Measurements from ENCODE around the gene MEPE.
"Not testable (repeated sequence)": the region's sequence is repeated elsewhere in the genome, so short reads cannot be mapped to it uniquely, and the experiment has no call there.

Gene MEPE

DNA sequence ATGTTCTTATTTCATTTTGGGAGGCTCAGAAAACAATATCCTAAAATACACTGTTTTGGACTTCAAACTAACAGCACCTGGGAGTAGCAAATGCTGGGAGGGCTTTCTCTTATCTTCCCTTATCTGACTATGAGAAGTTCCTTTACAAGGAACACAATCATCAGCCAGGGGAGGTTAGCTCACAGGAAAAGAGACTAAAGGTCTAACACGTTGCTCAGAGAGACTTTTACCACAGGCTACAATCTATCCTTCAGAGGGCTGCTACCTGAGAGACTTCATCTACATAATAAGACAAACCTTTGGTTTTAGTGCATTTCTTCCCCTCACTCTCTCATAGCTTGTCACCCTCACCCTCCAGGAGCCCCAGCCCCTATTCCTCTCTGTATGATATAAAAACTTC lies 35.8 kb downstream of the MEPE start:
- no peak overlapping the region for H3K4me3 ChIP-seq (ENCODE audit: insufficient read depth, low read depth, low read length, poor library complexity, severe bottlenecking)
- H3K27ac ChIP-seq (ENCODE audit: insufficient read depth, low read length, poor library complexity, severe bottlenecking): no peak overlapping the region
- H3K9me3 ChIP-seq (ENCODE audit: control insufficient read depth, low read length): no peaks in the 10 kb centered on the region
- DNase-seq: no peak
- H3K4me1 ChIP-seq (ENCODE audit: control insufficient read depth, insufficient read depth, low read length, poor library complexity, severe bottlenecking): no peaks in the 10 kb centered on the region
- H3K27me3 ChIP-seq (replicated peaks; ENCODE audit: control insufficient read depth, insufficient read depth, low read length, poor library complexity, severe bottlenecking): no peaks in the 10 kb centered on the region
- no peaks in the 10 kb centered on the region for H3K36me3 ChIP-seq (ENCODE audit: control insufficient read depth, insufficient read depth, low read length)

DNA sequence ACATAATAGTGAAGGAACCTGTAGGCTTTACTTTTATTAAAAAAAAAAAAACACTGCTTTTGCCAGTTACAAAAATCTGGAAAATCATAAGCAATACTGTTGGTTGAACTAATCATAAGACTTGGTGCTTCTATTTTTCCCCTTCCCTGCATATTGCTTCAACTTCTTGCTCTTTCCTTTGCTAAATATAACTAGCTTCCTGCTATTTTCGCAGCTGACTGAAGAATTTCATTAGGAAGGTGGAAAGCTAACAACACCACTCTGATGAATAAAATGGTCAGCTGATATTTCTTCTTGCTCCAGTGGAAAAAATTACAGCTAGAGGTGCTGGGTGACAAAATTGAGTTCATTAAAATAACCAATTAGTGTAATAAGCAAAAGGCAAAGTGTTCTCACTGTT lies 39.3 kb downstream of the MEPE start:
- Histone ChIP-seq H3K9me3 (ENCODE audit: control insufficient read depth, low read length) (no peaks in the 10 kb centered on the region), H3K4me3 (ENCODE audit: insufficient read depth, low read depth, low read length, poor library complexity, severe bottlenecking) (no peak overlapping the region), H3K27me3 (replicated peaks; ENCODE audit: control insufficient read depth, insufficient read depth, low read length, poor library complexity, severe bottlenecking) (no peaks in the 10 kb centered on the region), H3K4me1 (ENCODE audit: control insufficient read depth, insufficient read depth, low read length, poor library complexity, severe bottlenecking) (no peaks in the 10 kb centered on the region), H3K36me3 (ENCODE audit: control insufficient read depth, insufficient read depth, low read length) (no peaks in the 10 kb centered on the region), H3K27ac (ENCODE audit: insufficient read depth, low read length, poor library complexity, severe bottlenecking) (no peak overlapping the region)
- no peak for DNase-seq

DNA sequence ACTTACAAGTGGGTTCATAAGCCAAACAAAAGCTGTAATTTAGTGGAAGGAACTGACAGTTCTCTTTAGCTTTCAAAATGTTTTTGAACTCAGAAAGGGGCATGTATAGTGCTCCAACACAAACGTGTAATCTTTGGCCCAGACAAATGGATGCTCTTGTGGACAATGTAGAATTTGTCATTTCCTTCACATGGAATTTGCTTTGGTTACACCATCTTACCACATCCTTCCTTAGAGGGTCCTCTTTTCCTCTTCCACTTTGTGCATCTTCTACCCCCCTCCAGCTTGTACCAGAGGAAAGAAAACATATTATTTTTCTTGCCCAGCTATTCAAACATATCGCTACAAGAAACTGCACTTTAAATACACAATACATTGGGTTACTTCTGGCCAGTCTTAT lies 42.4 kb downstream of the MEPE start:
- H3K27ac ChIP-seq (ENCODE audit: insufficient read depth, low read length, poor library complexity, severe bottlenecking): no peak overlapping the region

DNA sequence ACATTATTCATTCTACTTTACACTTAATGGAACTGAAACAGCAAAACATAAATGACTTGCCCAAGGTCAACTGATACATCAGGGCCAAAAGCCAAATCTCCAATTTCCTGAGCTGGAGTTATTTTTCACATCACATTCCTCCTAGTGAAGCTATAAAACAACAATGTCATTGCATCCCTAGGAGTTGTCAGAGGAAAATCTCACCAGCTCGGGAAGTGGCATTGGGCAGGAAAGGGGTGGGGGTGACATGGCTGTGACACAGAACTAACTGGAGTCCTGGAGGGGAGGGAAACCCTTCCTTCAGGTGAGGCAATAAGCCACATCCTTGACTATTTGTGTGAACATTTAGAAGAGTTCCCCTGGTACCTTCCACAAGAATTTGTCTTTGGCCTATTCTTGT lies 47.3 kb downstream of the MEPE start:
- DNase-seq: no peak
- Histone ChIP-seq H3K27ac (ENCODE audit: insufficient read depth, low read length, poor library complexity, severe bottlenecking) (no peak overlapping the region), H3K36me3 (ENCODE audit: control insufficient read depth, insufficient read depth, low read length) (no peaks in the 10 kb centered on the region), H3K4me3 (ENCODE audit: insufficient read depth, low read depth, low read length, poor library complexity, severe bottlenecking) (no peak overlapping the region), H3K4me1 (ENCODE audit: control insufficient read depth, insufficient read depth, low read length, poor library complexity, severe bottlenecking) (no peaks in the 10 kb centered on the region), H3K27me3 (replicated peaks; ENCODE audit: control insufficient read depth, insufficient read depth, low read length, poor library complexity, severe bottlenecking) (peaks cover 3% of the 10 kb centered on the region), H3K9me3 (ENCODE audit: control insufficient read depth, low read length) (peaks cover 3% of the 10 kb centered on the region)

More for the DNA sequence above, 42.4 kb downstream of the MEPE start:
- peaks cover 3% of the 10 kb centered on the region for H3K9me3 ChIP-seq (ENCODE audit: control insufficient read depth, low read length)
- H3K4me3 ChIP-seq (ENCODE audit: insufficient read depth, low read depth, low read length, poor library complexity, severe bottlenecking): no peak overlapping the region
- no peaks in the 10 kb centered on the region for H3K36me3 ChIP-seq (ENCODE audit: control insufficient read depth, insufficient read depth, low read length)
- no peaks in the 10 kb centered on the region for H3K4me1 ChIP-seq (ENCODE audit: control insufficient read depth, insufficient read depth, low read length, poor library complexity, severe bottlenecking)
- no peak for DNase-seq
- H3K27me3 ChIP-seq (replicated peaks; ENCODE audit: control insufficient read depth, insufficient read depth, low read length, poor library complexity, severe bottlenecking): no peaks in the 10 kb centered on the region

DNA sequence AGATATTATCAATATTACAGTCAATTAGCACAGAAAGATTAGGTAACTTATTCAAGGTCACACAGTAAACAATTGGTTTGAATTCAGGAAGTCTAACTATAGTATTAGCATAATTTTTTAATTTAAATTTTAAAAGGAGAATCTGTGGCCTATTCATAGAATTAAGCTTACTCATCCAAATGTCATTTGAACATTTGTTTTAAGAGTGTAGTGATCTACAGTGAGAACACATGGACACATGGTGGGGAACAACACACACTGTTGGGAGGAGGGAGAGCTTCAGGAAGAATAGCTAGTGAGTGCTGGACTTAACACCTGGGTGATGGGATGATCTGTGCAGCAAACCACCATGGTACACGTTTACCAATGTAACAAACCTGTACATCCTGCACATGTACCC lies 48.3 kb downstream of the MEPE start:
- Histone ChIP-seq H3K36me3 (ENCODE audit: control insufficient read depth, insufficient read depth, low read length) (no peaks in the 10 kb centered on the region), H3K27ac (ENCODE audit: insufficient read depth, low read length, poor library complexity, severe bottlenecking) (no peak overlapping the region), H3K4me3 (ENCODE audit: insufficient read depth, low read depth, low read length, poor library complexity, severe bottlenecking) (no peak overlapping the region), H3K9me3 (ENCODE audit: control insufficient read depth, low read length) (peaks cover 3% of the 10 kb centered on the region), H3K4me1 (ENCODE audit: control insufficient read depth, insufficient read depth, low read length, poor library complexity, severe bottlenecking) (no peaks in the 10 kb centered on the region), H3K27me3 (replicated peaks; ENCODE audit: control insufficient read depth, insufficient read depth, low read length, poor library complexity, severe bottlenecking) (peaks cover 3% of the 10 kb centered on the region)
- no peak for DNase-seq

DNA sequence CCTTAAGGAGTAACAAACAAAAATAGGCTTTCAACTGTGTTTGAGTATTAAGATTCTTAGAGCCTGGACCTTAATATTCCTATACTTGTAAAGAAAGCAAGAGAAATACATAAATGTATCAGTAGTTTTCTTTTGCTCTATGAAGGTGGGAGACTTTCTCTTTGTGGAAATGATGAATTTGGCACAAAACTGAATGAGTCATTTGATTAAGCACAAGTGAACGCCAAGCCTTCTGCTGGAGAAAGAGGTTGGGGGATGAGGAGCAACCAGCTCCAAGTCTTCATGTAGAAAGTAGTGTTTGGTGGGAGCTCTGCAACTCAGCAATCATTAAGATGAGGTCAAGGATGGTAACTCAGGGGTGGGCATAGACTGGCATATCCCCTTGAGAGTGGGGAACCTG lies 49.6 kb downstream of the MEPE start:
- peaks cover under 1% of the 10 kb centered on the region for H3K9me3 ChIP-seq (ENCODE audit: control insufficient read depth, low read length)
- no peaks in the 10 kb centered on the region for H3K36me3 ChIP-seq (ENCODE audit: control insufficient read depth, insufficient read depth, low read length)
- DNase-seq: no peak
- no peaks in the 10 kb centered on the region for H3K4me1 ChIP-seq (ENCODE audit: control insufficient read depth, insufficient read depth, low read length, poor library complexity, severe bottlenecking)
- H3K27me3 ChIP-seq (replicated peaks; ENCODE audit: control insufficient read depth, insufficient read depth, low read length, poor library complexity, severe bottlenecking): peaks cover 3% of the 10 kb centered on the region
- no peak overlapping the region for H3K4me3 ChIP-seq (ENCODE audit: insufficient read depth, low read depth, low read length, poor library complexity, severe bottlenecking)
- H3K27ac ChIP-seq (ENCODE audit: insufficient read depth, low read length, poor library complexity, severe bottlenecking): no peak overlapping the region

DNA sequence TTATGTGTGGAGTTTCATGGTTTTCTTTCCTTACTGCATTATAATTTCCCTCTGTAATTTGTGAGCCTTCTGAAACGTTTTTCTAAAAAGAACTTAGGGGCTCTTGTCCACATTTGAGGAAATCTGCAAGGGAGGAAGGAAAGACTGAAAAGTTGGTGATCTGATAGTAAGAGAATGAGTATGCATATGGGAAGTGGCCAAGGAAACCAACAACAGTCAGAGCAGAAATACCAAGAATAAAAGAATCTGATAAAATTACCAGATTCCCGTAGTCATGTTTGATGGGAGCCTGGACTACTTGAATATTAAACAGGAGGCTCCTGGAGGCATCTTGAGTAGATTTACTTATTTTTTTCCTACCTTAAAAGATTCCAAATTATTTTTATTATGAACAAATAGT lies 50.1 kb downstream of the MEPE start:
- H3K4me3 ChIP-seq (ENCODE audit: insufficient read depth, low read depth, low read length, poor library complexity, severe bottlenecking): no peak overlapping the region
- H3K4me1 ChIP-seq (ENCODE audit: control insufficient read depth, insufficient read depth, low read length, poor library complexity, severe bottlenecking): no peaks in the 10 kb centered on the region
- no peak overlapping the region for H3K27ac ChIP-seq (ENCODE audit: insufficient read depth, low read length, poor library complexity, severe bottlenecking)
- no peak for DNase-seq
- no peaks in the 10 kb centered on the region for H3K9me3 ChIP-seq (ENCODE audit: control insufficient read depth, low read length)
- peaks cover 3% of the 10 kb centered on the region for H3K27me3 ChIP-seq (replicated peaks; ENCODE audit: control insufficient read depth, insufficient read depth, low read length, poor library complexity, severe bottlenecking)
- no peaks in the 10 kb centered on the region for H3K36me3 ChIP-seq (ENCODE audit: control insufficient read depth, insufficient read depth, low read length)

DNA sequence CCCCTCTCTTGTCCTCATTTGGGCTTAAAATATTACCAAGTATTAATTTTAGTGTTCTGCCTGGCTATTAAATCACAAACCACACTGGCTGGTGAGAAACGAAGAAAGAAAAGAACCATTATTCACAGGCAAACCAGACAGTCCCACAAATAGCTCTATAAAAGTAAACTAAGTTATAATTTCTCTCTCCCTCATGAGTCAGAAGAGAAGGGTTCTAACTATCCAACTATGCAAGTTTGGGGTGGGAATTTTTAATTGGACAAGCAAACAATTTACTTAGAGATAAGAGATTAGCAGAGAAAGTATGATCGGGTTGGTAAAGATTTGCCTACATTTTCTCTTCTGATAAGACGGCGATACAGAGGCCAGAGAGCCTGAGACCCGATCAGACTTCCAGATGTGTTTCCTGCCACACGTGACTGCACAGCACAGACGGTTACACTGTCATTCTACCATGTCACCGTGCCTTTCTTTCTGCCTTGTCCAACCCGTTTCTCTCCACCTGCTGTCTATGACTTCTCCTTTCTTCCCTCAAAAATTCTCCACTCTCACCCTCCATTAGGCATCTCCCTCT lies 52.3 kb downstream of the MEPE start:
- Histone ChIP-seq H3K4me3 (ENCODE audit: insufficient read depth, low read depth, low read length, poor library complexity, severe bottlenecking) (no peak overlapping the region), H3K36me3 (ENCODE audit: control insufficient read depth, insufficient read depth, low read length) (no peaks in the 10 kb centered on the region), H3K4me1 (ENCODE audit: control insufficient read depth, insufficient read depth, low read length, poor library complexity, severe bottlenecking) (no peaks in the 10 kb centered on the region), H3K27me3 (replicated peaks; ENCODE audit: control insufficient read depth, insufficient read depth, low read length, poor library complexity, severe bottlenecking) (peaks cover 3% of the 10 kb centered on the region), H3K9me3 (ENCODE audit: control insufficient read depth, low read length) (no peaks in the 10 kb centered on the region), H3K27ac (ENCODE audit: insufficient read depth, low read length, poor library complexity, severe bottlenecking) (no peak overlapping the region)
- DNase-seq: no peak

DNA sequence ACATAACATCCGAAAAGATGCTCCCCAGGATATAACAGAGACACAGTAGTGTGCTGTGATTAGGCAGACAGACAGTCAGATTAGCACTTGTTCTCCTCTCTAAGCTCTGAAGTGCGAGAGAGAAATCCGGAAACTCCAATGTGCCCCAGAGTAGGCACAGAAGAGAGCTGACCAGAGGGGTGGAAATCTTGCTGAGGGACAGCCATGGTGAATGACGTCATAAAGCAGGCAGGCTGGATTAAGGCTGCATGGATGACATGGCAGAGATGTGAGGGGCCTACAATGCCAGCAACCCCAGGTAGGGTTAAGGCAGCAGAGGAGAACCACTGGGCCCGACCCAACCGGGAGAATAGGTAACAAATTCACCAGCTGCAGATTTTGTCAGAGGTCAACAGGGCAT lies 53.3 kb downstream of the MEPE start:
- Histone ChIP-seq H3K4me1 (ENCODE audit: control insufficient read depth, insufficient read depth, low read length, poor library complexity, severe bottlenecking) (no peaks in the 10 kb centered on the region), H3K27ac (ENCODE audit: insufficient read depth, low read length, poor library complexity, severe bottlenecking) (no peak overlapping the region), H3K36me3 (ENCODE audit: control insufficient read depth, insufficient read depth, low read length) (no peaks in the 10 kb centered on the region), H3K27me3 (replicated peaks; ENCODE audit: control insufficient read depth, insufficient read depth, low read length, poor library complexity, severe bottlenecking) (peaks cover 3% of the 10 kb centered on the region), H3K4me3 (ENCODE audit: insufficient read depth, low read depth, low read length, poor library complexity, severe bottlenecking) (no peak overlapping the region), H3K9me3 (ENCODE audit: control insufficient read depth, low read length) (no peaks in the 10 kb centered on the region)
- no peak for DNase-seq

DNA sequence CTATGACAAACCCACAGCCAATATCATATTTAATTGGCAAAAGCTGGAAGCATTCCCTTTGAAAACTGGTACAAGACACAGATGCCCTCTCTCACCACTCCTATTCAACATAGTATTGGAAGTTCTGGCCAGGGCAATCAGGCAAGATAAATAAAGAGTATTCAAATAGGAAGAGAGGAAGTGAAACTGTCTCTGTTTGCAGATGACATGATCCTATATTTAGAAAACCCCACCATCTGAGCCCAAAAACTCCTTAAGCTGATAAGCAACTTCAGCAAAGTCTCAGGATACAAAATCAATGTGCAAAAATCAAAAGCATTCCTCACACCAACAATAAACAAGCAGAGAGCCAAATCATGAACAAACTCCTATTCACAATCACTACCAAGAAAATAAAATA lies 58.0 kb downstream of the MEPE start:
- not testable (repeated sequence) for H3K4me1 ChIP-seq (ENCODE audit: control insufficient read depth, insufficient read depth, low read length, poor library complexity, severe bottlenecking)

More for the DNA sequence above, 58.0 kb downstream of the MEPE start:
- not testable (repeated sequence) for DNase-seq; H3K27me3 ChIP-seq (replicated peaks; ENCODE audit: control insufficient read depth, insufficient read depth, low read length, poor library complexity, severe bottlenecking); H3K27ac ChIP-seq (ENCODE audit: insufficient read depth, low read length, poor library complexity, severe bottlenecking); H3K9me3 ChIP-seq (ENCODE audit: control insufficient read depth, low read length); H3K4me3 ChIP-seq (ENCODE audit: insufficient read depth, low read depth, low read length, poor library complexity, severe bottlenecking); H3K36me3 ChIP-seq (ENCODE audit: control insufficient read depth, insufficient read depth, low read length)

Measured in effector memory CD4-positive, alpha-beta T cell (primary cell).